NCI-H524 treated with DMSO at 0.1 percent for 48 hours (cell line): Measurements from ENCODE around the gene SEPTIN12.

ENCODE experiments used
- DNase-seq: peaks from one replicate; lab custom pipeline; 2025; lab: John Stamatoyannopoulos, UW

SEPTIN12 gene, protein sequence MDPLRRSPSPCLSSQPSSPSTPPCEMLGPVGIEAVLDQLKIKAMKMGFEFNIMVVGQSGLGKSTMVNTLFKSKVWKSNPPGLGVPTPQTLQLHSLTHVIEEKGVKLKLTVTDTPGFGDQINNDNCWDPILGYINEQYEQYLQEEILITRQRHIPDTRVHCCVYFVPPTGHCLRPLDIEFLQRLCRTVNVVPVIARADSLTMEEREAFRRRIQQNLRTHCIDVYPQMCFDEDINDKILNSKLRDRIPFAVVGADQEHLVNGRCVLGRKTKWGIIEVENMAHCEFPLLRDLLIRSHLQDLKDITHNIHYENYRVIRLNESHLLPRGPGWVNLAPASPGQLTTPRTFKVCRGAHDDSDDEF

DNA sequence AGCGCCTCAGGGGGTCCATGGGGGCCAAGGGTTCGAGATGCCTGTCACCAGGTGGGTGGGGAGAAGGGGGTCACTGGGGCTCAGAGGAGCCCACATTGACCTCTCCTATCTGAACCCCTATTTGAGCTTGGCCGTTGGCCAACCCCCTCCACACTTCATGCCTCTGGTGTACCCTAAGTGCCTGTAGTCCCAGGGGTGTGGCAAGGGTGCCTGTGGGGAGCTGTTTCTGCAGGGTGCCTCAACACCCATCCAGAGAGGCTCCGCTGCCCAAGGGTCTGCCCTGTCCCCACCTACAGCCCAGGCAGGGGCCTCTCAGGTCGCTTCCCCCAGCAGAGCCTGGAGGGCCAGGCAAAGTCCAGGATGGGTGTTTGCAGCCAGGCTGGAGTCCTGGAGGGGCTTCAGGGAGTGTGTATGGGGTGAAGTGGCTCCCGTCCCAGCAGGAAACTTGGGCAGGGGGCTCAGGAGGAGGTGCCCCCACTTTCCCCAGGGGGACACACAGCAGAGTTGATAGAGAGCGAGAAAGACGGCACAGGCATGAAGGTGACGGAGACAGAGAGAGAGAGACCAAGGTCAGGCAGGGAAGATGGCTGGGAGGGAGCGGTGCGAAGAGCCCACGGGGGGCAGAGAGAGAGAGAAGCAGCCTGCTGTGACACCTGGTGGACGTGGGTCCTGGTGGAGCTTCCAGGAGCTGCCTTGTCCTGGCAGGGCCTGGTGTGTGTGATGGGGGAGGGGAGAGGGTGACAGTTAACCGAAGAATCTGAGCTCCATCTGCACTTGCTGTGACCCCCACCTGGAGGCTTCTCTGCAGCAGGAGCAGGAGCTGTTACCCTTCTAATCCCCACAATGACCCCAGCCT lies at the start of gene SEPTIN12:
SEPTIN12 (minus strand) TSS at position 719 of the 856 bp plus-strand sequence; CDS start at position 19, 700 bp downstream.
- peak; percentile 98 for DNase-seq

DNA sequence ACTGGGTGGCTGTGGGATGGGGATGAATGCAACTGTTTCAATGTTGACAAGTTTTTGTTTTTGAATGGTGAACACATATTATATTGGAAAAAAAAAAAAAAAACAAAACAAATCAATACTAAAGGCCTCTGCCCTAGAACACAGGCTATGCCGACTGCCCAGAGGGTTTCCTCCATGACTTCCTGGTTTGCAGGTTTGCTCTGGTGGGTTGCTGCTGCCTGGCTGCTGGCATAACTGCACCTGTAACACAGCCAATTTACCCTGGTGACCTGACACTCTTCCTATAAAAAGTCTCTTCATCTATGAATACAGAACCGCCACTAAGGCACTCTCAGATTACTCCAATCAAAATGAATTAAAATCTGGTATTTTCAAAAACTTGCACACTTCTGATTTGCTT lies 48.6 kb upstream of the SEPTIN12 start:
- no peak for DNase-seq

DNA sequence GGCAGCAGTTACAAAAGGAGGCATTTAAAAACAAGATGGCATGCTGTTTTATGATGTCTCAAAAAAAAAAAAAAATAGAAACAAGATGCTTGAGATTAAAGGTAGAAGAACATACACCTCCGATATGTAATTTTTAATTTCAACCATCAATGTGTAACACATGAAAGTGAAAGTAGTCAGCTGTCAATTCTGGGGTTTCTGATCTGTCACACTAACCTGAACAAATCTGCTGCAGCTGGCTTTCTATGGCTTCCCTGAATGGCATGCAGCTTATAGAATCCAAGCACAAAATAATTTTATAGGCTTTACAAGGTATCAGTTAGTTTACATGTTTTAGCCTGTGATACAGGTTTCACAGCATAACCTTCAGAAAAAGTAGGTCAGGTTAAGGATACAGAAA lies 45.4 kb upstream of the SEPTIN12 start:
- no peak for DNase-seq

- DNase-seq, result no peak
Observed at GRCh38 chr16:4832698-4833343, 44.7 kb upstream of the SEPTIN12 start.

DNA sequence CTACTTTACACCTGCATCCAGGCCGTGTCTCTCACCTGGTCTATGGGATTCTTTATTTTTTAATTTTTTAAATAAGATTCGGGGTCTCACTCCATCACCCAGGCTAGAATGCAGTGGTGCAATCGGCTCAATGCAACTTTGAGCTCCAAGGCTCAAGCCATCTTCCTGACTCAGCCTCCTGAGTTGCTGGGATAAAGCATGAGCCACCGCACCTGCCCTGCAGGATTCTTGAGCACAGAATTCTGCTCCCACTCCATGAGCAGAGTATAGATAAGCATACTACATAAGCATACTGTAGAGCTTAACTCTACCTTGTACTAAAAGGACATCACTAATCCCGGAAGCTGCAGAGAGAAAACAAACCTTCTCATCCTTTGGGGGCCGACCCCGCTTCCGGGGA lies 43.5 kb upstream of the SEPTIN12 start:
- no peak for DNase-seq

DNA sequence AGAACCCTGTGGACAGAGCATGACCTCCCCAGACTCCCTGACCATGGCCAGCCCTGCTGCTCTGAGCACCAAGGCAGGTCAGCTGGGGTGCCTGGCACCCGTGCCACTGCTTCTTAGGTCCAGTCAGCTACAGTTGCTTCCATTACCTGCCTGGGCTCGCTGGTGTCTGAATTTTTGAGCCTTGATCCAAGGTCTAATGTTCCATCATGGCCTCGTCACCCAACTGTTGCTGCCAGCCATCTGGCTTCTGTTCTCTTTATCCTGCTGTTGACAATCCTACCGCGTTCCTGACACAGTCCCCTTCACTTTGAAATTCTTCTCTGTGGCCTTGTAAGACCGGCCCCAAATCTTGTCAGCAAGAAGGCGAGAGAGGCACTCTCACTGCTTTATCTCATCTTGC lies 42.3 kb upstream of the SEPTIN12 start:
- DNase-seq, result no peak

DNA sequence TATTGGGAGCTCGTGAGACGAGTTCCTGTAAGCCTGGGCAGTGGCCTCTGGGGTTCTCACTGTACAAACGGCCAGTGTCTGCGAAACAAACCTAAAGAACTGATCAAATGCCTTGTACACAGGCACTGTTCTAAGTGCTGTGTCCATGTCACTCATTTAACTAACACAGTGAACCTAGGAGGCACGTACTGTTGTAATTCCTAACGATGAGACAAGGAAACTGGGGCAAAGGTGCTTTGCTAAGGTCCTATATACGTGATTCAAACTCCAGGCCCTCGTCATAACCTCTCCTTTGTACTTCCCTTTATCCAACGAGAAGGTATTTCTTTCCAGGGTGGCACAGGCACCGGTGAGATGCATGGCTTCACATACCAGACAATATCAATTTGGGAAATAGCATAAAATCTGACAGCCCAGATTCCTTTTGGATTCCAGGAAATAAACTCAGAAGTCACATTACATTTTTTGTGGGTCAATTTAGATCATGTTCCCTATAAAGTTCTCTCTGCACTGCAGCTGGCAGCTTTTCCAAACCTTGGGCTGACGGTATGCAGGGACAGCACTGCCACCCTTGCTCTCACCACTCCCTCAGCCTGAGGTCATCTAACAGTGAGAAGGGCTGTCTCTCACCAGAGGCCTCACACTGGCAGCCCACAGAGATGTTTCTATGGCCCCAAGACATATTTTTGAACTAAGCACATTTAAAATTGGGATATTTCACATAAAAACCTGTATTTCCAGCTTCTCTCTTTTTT lies 40.6 kb upstream of the SEPTIN12 start:
- no peak for DNase-seq

DNA sequence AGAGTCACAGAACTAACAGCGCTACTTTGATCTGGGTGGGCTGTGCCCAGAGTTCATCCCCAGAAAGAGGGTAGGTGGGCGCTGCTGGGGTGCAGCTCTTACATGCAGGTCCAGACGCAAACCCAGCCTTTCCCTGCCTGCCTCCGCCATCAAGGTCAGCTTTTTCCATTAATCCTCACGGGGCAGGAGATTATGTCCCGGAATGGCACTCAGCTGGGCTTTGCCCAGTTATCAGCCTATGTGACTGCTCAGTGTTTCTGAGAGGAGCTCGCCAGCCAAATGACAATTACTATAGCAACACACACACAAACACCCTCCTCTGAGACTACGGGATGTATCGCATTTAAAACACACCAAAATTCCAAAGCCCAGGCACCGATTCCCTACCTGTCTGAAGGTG lies 38.8 kb upstream of the SEPTIN12 start:
- no peak for DNase-seq

DNA sequence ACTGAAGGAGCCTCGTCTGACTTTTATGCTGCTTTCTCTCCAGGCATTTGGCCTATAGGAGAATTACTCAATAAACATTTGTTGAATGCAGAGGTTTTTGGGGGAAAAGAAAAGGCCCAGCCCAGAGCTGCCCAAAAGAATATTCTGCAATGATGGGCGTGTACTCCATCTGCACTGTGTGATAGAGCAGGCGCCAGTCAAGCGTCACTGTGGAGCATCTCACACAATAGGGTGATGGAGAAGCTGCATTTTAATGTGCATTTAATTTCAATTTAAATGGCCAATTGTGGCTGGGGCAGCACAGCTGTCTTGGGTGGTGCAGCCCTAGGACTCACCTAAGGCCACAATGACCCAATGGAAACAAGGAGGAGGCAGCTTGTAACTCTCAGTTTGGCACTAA lies 38.4 kb upstream of the SEPTIN12 start:
- no peak for DNase-seq

DNA sequence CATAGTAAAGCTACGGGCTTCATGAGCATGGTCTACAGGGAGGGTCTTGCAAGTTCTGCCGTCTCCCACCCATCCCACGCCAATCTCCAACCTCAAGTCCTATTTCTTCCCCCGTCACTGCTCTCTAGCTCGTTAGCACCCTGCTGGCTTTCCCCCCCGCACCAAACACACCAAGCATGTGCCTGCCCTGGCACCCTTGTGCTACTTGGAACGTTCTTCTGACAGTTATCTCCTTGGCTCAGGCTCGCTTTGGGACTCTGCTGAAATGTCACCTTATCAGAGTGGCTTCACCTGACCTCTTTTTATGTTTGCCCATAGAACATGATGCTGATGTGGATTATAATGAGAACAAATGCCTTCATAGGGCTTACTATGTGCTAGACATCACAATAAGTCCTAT lies 37.1 kb upstream of the SEPTIN12 start:
- no peak for DNase-seq

DNA sequence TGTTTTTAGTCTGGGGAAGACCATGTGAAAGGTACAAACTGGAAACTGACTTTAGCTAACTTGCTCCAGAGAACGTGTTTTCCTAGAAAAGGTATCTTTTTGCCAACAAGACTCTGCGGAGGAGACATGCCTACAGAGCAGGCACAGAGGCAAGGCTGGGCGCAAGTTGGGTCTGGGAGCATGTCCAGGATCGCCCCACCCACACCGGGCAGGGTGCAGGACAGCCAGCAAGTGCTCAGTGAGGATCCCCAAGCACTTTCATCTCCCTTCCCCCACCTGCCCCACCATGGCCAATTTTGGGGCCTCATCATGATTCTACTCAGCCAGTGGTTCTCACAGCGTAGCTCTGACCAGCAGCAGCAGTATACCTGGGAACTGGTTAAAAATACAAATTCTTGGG lies 32.5 kb upstream of the SEPTIN12 start:
- DNase-seq, result no peak

DNA sequence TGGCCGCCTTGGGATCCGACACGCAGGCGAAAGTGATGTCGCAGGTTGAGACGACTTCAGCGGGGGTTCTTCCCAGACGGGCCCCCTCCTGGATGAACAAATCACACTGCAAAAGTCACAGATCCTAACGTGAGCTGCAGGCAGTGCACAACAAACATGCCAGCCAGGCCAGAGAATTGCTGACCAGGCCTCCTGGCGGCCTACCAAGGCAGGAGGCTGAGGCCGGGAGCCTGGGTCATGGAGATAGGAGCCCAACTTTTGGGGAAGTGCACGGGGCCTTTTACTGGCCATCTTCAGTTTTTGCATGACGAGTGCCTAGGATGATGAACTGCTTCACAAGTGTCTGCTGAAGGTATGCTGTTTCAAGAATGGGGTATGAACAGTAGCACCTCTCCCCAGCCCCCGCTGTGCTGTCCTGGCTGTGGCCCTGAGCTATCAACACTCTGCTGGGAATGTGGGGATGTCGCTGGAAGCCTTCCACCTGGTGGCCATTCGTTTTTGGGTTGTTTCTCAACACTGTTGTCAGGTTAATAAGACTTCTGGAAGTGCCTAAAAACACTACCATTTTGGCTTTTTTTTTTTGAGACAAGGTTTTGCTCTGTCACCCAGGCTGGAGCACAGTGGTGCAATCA lies 26.5 kb upstream of the SEPTIN12 start:
- no peak for DNase-seq

DNA sequence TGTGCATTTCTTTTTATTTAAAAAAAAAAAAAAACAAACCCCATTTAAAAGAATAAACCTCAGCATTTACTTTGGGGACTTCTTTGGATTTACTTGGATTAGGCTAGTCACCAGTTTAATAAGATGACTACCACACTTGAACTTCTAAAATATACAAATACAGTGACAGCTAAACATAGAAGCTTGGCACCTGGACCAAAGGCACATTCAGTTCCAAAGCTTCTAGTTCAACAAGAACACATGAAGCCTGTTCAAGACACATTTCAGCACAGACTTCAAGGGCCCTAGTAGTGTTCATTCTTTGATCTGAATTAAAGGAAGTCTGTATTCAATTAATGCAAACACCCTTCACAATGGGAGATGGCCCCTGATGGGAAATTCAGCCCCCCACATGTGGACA lies 25.9 kb upstream of the SEPTIN12 start:
- no peak for DNase-seq

- no peak for DNase-seq
Observed at GRCh38 chr16:4813251-4814003, 25.3 kb upstream of the SEPTIN12 start.

DNA sequence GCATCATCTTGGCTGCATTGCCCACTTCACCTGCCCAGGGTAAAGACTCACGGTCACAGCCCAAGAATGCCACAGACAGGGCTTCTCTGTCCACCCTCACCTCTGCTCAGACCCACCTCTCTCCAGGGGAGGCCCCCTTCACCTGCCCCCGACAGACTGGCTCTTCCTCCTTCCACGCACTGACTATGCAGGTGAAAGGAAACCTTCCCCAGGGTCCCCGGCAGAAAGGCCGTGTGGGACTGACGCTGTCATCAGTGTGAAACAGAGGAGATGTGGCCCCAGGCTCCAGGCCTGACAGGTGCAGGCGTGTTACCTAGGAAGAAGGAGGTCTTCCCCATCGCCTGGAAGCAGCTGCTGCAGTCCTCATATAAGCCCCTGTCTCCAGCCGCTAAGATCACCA lies 23.6 kb upstream of the SEPTIN12 start:
- DNase-seq, result no peak

DNA sequence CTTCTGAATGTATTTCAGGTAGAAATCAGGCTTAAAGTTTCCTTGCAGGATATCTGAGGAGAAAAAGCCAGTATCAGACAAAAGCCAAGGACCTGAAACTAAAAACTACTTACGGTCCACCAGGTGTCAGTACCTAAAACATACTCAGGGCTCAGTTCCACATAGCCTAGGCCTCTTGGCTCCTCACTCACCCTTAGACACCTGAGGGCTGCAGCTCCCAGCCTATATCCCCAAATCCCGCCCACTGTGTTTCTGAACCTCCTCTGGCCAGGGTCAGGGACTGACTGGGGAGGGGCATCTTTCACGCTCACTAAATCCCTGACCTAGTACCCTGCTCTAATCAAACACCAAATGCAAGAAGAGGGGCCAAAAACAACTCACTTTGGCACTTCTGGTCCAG lies 23.1 kb upstream of the SEPTIN12 start:
- DNase-seq, result no peak

DNA sequence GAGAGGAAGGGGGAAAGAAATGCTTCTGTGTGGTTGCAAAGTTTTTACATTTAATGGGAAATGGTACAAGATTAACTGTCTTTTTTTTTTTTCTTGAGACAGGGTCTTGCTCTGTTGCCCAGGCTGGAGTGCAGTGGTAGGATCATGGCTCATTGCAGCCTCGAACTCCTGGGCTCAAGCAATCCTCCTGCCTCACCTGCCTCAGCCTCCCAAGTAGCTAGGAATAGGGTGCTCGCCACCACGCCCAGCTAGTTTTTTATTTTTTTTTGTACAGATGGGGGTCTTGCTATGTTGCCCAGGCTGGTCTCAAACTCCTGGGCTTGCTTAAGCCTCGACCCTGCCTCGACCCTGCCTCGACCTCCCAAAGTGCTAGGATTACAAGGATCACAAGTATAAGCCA lies 18.1 kb upstream of the SEPTIN12 start:
- no peak for DNase-seq

GRCh38 chr16:4805231-4805630 lies 17.1 kb upstream of the SEPTIN12 start:
- no peak for DNase-seq

GRCh38 chr16:4803898-4804762 lies 16.0 kb upstream of the SEPTIN12 start:
- DNase-seq, result no peak

- no peak for DNase-seq
Observed at GRCh38 chr16:4803401-4803844, 15.3 kb upstream of the SEPTIN12 start.
